Endothelial cell of umbilical vein (primary cell): Measurements from ENCODE around the gene MTM1.

Source experiments
- EZH2 ChIP-seq: IDR thresholded peaks from 2 replicates; pipeline ENCODE4 v1.6.1; 2012; ENCODE audit warnings: borderline replicate concordance, low read depth, mild to moderate bottlenecking, moderate library complexity, low read length, inconsistent platforms; ENCODE audit not compliant: severe bottlenecking
- FOS ChIP-seq: IDR thresholded peaks from 2 replicates; pipeline ENCODE4 v1.6.1; 2011; ENCODE audit warnings: mild to moderate bottlenecking, low read length, moderate library complexity, borderline replicate concordance; ENCODE audit not compliant: insufficient read depth
- GATA2 ChIP-seq: IDR thresholded peaks from 2 replicates; pipeline ENCODE4 v1.7.0; 2011; ENCODE audit warnings: low read depth, mild to moderate bottlenecking, moderate library complexity, mixed read lengths, low read length; ENCODE audit not compliant: insufficient read length, insufficient read depth
- JUN ChIP-seq: IDR thresholded peaks from 2 replicates; pipeline ENCODE4 v1.6.1; 2011; ENCODE audit warnings: borderline replicate concordance, low read depth; ENCODE audit not compliant: insufficient read length, insufficient read depth
- MYC ChIP-seq: IDR thresholded peaks from one replicate; pipeline ENCODE4 v1.6.1; 2011; ENCODE audit warnings: mild to moderate bottlenecking, low read depth, low read length
- POLR2A ChIP-seq: IDR thresholded peaks from 2 replicates; pipeline ENCODE4 v1.6.1; 2012; ENCODE audit warnings: low read depth, mild to moderate bottlenecking, control low read depth, low read length
- POLR2AphosphoS5 ChIP-seq: IDR thresholded peaks from 2 replicates; pipeline ENCODE4 v1.6.1; 2012; ENCODE audit warnings: low read depth, mild to moderate bottlenecking, control low read depth, low read length, moderate library complexity; ENCODE audit not compliant: insufficient read depth
- TF ChIP-seq, protein P1 (sequence below), 2 donors: IDR thresholded peaks; 1 replicate in 1 of 2; 2 replicates in 1 of 2; pipeline ENCODE4 v1.5.1; 2011; ENCODE audit warnings: low read length in 2 of 2, mild to moderate bottlenecking in 2 of 2, moderate library complexity in 2 of 2, control low read depth in 1 of 2, inconsistent platforms in 1 of 2, low read depth in 1 of 2; ENCODE audit not compliant: insufficient read depth in 1 of 2; ENCODE audit errors: extremely low read depth in 1 of 2
- TF ChIP-seq, protein P2 (sequence below): IDR thresholded peaks from 2 replicates; pipeline ENCODE4 v1.6.1; 2011; ENCODE audit not compliant: insufficient read depth, insufficient read length

DNA sequence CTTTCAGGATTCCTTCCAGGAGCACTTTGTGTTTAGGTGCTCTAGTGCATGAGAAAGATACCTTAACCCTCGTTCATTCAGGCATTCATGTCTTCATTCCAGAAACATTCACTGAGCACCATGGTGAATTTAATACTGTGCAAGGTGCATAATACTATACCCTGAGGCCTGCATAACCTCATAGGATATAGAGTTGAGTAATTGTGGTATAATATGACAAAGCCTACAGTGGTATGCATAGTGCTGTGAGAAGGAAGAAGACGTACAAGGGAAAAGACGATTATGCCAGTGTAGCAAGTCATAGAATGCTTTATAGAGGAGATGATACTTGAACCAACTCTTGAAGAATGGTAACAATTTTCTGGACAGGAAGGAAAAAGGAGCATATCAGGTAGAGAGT is 34.3 kb downstream of the MTM1 start:
- TF ChIP-seq, protein P1, sequence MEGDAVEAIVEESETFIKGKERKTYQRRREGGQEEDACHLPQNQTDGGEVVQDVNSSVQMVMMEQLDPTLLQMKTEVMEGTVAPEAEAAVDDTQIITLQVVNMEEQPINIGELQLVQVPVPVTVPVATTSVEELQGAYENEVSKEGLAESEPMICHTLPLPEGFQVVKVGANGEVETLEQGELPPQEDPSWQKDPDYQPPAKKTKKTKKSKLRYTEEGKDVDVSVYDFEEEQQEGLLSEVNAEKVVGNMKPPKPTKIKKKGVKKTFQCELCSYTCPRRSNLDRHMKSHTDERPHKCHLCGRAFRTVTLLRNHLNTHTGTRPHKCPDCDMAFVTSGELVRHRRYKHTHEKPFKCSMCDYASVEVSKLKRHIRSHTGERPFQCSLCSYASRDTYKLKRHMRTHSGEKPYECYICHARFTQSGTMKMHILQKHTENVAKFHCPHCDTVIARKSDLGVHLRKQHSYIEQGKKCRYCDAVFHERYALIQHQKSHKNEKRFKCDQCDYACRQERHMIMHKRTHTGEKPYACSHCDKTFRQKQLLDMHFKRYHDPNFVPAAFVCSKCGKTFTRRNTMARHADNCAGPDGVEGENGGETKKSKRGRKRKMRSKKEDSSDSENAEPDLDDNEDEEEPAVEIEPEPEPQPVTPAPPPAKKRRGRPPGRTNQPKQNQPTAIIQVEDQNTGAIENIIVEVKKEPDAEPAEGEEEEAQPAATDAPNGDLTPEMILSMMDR (IDR thresholded peaks at IDR 0.05; ENCODE audit: extremely low read depth in 1 of 2, insufficient read depth in 1 of 2, low read depth in 1 of 2, low read length in 2 of 2): no peak
- TF ChIP-seq POLR2A (no peak), EZH2 (no peak), FOS (no peak), GATA2 (no peak), JUN (no peak), POLR2AphosphoS5 (no peak), MYC (no peak)
- TF ChIP-seq, protein P2, sequence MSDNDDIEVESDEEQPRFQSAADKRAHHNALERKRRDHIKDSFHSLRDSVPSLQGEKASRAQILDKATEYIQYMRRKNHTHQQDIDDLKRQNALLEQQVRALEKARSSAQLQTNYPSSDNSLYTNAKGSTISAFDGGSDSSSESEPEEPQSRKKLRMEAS: no peak
